Kidney glomerular epithelial cell (primary cell): ENCODE data around the gene GPR146.
A peak's percentile ranks its signal among the peaks of the same experiment; 100 is the strongest.
"Not testable (repeated sequence)": the region's sequence is repeated elsewhere in the genome, so short reads cannot be mapped to it uniquely, and the experiment has no call there.

Source experiments
- DNase-seq: peaks from one replicate; lab custom pipeline; 2025; lab: John Stamatoyannopoulos, UW

Gene GPR146

DNA sequence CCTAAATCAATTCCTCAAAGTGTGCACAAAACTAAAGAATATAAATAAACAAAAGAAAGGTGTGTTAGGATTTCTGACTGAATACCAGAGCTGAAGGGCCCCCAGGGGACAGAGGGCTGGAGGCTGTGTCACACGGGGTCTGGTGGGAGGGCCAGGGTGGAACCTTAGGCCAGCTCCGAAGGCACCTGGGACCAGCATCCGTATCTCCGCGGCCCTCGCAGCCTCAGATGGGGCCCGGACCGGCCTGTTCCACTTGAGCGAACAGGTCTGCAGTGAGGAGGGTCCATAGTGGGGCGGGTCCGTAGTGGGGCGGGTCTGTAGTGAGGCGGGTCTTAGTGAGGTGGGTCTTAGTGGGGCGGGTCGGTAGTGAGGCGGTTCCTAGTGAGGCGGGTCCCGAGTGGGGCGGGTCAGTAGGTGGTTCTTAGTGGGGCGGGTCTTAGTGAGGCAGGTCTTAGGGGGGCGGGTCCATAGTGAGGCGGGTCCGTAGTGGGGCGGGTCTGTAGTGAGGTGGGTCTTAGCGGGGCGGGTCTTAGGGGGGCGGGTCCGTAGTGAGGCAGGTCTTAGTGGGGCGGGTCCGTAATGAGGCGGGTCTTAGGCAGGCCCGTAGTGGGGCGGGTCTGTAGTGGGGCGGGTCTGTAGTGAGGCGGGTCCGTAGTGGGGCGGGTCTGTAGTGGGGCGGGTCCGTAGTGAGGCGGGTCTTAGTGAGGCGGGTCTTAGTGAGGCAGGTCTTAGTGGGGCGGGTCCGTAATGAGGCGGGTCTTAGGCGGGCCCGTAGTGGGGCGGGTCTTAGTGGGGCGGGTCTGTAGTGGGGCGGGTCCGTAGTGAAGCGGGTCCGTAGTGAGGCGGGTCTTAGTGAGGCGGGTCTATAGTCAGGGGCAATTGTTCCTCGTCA, 15.1 kb downstream of the GPR146 start:
- DNase-seq, result no peak

DNA sequence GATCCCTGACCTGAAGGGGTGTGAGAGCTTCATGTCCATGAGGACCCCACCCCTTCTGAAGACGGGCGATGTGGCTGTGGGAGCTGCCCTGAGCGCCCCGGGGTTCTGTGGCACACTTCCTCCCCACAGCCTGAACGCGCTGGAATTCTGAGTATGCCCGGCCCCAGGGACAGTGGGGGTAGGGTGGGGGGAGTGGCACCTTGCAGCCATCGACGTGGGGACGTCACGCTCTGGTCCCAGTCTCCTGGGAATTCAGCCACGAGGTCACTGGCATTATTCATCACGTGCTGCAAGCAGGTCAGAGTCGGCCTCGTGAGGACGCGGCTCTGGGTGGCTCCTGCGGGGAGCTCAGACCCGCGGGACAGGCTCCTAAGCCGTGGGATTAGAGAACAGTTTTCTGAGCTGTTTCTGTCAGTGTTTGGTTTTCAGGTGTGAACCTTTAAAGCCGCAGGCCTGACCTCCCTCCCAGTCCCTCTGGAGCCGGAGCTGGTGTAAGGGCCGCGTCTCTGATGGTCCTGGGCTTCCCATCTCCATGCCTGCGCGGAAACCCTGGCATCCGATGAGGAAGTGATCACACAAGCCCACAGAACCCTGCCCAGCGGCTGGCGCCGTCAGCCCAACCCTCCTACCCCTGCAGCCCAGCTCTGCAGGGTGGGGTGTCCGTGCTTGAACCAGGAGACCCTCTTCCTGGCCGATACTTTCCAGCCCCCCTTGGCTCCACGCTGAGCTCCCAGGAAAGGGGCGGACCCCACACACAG, 16.1 kb downstream of the GPR146 start:
- no peak for DNase-seq

DNA sequence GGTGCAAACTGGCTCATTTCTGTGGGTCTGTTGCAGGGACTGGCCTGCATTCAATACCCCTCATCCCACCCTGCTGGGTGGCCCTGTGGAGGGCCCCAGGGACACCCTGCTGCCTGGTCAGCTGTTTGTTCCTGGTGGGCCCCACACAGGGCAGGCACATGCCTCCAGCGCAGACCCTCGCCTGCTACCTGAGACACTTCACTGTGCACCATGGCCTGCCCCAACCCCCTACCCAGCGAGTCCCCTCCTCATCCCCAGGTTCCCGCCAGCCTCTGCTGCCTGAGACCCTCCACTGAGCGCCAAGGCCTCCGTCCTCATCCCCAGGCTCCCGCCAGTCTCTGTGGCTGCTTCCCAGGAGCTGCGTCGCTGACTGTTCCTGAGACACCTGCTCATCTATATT, 16.8 kb downstream of the GPR146 start:
- DNase-seq, result no peak

DNA sequence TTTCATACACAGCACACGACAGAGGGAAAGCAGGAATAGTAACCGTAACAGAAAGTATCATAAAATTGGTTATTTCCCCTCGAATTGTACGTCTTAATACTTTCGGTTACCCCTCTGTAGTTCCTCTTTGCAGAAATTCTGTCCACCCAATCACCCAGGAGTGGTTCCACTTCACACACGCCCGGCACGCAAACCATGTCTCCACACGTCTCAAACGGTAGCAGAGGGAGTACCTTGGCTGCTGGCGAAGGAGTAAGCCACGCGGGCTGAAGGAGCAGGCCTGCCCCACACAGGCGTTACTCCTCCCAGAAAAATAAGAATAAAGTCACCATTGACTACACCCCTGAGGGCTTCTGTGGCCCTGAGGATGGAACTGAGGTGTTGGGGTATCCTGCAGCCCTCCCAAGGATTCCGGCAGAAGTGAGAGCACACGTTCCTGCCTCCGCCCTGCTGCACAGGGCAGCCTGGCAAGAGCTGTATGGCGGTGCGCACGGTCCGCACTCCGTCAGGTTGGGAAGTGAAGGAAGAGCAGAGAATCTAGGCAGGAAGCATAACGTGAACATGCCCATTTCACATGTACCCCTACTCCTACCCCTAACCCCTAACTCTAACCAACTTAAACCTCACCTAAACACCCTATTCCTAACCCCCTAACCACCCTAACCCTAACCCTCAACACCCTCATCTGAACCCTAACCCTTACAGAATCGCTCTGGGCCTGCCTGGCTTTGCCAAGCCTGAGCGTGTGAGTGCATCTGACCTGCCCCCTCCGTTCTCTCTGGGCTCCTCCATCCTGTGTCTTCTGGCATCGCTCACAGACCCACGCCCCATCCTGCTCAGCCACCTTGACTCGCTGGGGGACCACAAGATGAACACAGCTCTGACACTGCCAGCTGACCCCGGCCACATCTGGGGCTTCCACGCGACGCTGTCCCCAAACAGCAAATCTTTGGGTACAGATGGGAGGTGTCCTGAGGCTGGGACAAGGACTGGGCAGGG, 18.2 kb downstream of the GPR146 start:
- no peak for DNase-seq

DNA sequence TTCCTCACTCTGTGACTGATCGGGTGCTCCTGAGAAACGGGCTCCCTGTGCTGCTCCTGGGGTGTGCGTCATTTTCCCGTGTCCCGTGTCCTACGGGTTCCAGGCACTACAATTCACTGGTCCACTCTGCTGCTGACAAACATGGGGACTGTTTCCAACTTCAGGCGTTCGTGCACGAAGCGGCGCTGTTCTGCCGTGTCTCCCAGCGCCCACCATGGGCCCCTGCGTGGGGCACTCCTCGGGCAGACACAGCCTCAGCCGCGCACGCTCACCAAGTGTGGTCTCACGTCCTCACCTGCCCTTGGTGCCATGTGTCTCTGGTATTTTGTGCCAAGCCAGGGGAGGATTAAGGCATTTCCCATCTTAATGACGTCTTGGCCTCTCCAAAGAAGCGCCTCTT, 19.0 kb downstream of the GPR146 start:
- DNase-seq, result no peak

DNA sequence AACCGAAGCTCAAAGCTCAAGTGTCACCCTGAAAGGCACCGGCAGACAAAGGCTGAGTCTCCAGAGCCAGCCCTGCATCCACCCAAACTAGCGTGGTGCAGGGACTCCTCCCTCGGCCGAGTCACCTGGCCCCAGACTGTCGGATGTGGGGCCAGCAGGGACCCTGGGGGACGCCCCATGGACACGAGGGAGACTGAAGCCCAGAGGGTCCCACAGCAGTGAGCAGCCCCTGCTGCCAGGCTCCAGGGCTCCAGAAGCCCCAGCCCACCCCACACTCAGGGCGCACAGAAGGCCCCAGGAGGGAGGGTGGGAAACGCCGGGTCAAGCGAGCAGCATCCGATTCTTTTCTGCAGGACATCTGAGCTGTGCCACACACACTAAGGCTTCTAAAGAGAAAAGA, 20.2 kb downstream of the GPR146 start:
- DNase-seq, result no peak

DNA sequence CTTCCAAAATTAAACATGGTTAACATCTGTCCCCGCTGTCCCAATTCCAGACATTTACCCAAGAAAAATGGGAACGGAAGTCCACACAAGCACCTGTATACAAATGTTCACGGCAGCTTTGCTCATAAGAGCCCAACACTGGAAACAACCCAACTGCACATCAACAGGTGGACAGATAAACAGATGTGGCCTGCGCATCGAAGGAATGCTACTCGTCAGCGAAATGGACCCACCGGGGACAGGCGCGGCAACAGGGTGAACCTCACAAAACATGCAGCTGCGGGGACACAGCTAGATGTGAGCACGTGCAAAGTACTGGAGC, 20.9 kb downstream of the GPR146 start:
- no peak for DNase-seq

DNA sequence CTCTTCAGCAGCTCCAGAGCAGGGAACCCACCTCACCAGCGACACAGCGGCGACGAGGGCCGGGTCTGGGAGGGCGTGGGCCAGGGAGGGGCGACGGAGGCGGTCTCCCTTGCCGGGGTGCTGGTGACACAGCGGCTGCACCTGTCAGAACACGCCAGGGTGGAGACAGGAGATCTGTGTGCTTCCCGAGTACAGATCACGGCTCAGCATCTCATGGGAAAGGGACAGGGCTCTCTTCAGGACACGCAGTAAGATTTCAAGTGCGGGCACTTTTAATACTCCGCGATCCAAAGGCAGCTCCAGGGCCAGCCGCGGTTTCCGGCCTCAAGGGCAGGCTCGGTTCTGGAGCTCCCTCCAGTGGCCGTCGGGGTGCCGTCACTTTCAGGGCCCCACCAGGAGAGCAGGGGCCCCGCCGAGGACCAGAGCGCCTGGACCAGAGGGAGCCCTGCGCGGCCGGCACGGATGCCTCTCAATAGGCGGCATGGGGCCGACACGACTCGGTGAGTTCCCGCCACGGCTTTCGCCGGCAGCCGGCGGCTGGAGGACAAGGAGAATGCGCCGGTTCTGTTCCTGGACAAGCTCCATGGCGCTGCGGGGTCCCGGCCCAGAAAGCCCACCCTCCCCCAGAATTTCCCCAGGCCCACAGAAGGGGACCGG, 21.4 kb downstream of the GPR146 start:
- DNase-seq, result peak; percentile 39

DNA sequence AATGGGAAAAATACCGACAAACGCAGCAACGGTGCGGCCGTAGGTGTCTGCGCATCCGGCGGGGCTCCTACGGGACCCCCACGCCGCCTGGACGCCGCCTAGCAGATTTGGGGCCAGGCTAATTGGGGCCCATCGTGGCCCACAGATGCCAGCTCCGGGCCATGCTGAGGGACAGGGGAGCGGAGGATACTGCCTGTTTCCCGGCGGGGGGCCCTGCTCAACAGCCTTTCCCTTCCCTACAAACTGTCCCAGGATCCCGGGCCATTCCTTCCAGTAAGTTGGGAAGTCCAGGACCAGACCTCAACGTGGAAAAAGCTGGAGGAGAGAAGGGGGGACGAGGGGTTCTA, 21.9 kb downstream of the GPR146 start:
- no peak for DNase-seq

DNA sequence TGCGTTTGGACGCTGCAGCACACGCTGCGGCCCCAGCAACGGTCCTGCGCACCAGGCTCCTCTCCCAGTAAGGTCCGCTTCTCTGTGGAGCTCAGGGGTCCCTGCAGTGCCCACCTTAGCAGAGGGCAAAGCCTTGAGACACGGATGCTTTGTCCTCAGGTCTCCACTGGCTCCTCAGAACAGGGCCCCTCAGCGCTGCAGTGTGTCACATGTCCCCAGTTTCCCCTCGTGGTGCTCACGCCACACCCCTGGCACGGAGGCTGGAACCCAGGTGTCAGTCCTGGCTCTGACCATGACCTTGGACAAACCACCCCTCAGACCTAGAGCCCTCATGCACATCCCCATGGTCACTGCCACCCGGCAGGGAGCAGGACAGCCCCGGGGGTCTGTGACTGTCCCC, 23.7 kb downstream of the GPR146 start:
- DNase-seq, result no peak

DNA sequence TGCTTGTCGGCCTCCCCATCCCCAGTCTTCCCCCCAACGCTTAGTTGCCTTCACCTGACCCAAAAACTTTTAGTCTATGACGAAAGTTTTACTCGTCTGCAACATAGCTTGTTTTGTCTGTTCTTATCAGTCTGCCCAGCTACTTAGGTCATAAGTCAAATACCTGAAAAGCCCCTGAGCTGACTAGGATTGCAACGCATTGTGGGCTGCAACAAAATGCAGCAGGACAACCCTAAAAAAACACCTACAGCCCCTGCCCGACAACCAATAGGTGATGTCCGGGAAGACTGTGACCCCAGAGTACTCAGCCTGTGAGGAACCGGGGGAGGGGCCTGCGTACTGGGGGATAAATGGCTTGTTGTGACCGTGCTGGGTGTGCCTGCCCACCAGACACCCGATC, 24.3 kb downstream of the GPR146 start:
- no peak for DNase-seq

DNA sequence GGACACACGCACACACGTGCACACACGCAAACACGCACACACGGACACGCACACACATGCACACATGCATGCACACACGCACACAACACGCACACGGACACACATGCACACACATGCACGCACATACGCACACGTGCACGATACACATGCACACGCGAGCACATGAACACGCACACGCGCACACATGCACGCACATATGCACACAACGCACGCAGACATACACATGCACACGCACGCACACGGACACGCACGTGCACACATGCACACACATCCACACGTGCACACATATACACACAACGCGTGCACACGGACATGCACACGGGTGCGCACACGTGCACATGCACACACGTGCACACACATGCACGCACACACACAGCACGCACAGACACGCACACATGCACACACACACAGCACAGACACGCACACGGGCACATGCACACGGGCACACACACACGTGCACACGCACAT, 26.2 kb downstream of the GPR146 start:
- no peak for DNase-seq

DNA sequence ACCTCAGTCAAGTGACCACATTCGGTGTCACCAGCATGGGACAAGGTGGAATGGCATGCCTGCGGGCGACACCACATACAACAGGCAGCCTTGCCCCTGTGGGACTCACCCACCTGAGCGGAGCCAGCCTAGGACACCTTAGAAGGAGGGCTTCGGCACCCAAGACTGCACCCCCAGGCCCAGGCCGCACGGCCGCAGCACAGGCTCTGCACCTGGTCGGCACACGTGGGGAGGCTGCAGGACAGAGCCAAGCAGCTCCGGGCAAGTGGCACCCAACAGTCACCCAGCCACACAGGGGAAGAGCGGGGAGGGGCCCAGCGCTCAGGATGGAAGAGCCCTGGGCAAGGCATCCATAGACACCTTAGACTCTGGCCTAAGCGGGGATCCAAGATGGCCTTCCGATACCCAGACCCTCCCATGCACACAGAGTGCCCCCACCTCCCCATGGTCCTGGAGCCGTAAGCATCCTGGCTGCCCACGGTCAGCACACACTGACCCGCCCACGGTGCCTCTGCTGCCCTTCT, 27.4 kb downstream of the GPR146 start:
- no peak for DNase-seq

DNA sequence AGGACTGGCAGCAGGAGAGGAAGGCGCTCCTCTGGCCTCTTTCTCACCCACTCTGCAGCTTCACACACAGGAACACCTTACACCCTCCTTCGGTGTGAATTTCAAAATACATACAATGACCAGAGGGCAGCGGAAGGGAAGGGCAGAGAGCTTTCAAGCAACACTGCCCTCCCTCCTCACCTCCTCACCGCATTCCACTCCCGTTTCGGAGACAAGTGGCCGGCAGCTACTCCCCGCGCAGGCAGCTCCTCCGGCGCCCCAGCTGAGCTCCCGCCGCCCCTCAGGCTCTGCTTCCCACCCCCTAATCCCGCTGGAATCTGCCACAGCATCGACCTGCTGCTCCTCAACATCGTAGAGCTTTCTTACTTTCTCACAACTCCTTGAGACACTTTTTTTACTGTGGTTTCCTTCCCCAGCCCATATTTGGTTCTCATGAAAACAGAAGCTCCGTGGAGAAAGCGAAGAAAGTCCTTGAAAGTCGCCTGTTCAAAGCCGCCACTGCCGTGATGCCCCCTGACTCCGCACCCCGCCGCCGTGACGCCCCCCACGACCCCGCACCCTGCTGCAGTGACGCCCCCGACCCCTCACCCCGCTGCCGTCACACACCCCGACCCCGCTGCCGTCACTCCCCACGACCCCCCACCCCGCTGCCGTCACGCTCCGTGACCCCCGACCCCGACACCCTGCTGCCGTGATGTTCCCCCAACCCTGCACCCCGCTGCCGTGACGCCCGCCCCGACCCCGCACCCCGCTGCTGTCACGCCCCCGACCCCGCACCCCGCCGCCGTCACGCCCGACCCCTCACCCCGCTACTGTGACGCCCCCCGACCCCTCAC, 29.0 kb downstream of the GPR146 start:
- no peak for DNase-seq

DNA sequence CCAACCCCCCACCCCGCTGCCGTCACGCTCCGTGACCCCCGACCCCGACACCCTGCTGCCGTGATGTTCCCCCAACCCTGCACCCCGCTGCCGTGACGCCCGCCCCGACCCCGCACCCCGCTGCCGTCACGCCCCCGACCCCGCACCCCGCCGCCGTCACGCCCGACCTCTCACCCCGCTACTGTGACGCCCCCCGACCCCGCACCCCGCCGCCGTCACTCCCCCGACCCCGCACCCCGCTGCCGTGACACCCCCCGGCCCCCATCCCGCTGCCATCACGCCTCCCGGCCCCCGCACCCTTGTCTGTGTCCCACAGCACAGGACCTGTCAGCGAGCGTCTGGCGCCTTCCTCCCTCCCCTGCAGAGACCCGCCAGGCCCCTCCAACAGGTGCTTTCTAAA, 29.7 kb downstream of the GPR146 start:
- not testable (repeated sequence) for DNase-seq

DNA sequence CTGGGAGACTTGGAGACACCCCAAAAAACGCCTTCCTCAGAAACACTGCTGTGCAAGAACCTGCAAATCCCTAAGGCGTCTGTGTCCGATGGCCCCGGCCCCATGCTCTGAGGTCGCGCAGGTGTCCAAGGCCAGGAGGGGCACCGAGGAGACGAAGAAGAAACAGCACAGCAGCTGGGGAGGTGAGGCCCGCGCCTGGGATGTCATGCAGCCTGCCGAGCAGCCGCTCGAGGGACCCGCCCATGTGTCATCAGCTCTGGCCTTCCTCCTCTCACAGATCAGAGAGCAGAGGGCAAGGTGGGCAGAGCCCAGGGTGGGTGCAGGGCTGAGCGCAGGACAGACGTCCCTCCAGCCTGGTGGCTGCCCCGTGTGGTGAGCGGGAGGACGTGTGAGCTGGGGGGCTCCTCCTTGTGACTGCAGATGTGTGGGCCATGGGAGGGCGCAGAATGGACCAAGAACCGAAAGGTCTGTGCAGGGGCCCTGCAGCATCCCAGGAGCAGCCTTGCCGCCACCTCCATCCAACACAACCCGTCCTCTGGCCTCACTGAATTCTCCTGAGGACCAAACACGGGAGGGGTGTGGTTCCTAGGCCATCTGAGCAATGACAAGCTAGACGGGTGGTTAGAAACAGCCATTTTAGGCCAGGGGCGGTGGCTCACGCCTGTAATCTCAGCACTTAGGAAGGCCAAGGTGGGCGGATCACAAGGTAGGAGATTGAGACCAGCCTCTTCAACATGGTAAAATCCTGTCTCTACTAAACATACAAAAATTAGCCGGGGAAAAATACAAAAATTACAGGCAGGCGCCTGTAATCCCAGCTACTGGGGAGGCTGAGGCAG, 30.5 kb downstream of the GPR146 start:
- no peak for DNase-seq

DNA sequence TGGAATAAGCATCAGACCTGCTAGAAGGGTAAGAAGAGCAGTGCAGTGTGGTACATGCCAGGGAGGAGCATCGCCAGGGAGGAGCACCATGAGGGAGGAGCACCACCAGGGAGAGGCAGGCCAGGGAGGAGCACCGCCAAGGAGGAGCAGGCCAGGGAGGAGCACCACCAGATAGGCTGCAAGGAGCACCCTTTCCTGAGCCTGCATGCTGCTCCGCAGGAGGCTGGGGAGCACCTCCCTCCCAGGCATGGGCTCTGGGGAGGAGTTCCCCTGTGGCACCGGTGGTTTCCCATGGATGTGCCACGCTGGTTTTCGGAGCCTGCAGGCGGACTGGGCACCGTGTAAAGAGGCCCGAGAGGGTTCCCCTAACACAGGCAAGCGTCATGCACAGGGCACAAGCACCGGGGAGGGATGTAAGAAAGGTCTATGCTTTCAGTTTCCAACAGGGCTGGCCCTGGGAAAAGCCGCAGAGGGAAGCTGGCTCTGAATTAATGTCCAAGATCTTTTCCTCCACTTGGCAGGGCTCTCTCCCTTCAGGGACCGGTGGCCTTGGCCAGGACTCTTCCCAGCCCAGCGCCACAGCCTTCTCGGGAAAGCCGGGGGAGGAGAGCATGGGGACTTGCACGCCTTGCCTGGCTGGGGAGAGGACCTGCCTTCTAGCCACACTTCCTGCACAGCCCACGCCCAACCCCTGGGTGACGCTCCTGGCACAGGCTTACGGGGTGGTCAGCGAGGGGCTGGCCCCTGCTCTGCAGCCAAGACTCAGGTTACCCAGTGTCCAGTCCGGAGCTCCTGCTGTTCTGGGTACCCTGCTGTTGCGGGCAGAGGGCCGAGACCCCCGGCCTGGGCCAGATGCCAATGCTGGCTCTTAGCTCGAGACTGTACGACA, 32.1 kb downstream of the GPR146 start:
- DNase-seq, result no peak

DNA sequence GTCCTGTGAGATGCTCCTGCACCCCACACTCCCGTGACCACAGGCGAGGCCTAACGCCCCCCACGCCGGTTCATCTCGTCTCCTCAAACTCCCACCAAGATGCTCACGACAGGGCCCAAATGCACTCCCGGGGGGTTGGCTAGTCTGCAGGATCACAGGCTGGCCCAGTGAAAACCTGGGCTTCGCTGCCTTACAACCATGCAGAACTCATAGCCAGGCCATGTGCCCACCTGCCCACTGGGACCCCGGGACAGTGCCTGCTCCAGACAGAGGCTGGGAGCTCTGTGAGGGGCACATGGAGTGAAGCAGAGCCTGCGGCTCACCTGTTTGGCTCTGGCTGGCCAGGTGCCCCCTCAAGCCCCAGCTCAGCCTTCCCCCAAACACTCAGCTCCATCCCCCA, 34.2 kb downstream of the GPR146 start:
- DNase-seq, result no peak

DNA sequence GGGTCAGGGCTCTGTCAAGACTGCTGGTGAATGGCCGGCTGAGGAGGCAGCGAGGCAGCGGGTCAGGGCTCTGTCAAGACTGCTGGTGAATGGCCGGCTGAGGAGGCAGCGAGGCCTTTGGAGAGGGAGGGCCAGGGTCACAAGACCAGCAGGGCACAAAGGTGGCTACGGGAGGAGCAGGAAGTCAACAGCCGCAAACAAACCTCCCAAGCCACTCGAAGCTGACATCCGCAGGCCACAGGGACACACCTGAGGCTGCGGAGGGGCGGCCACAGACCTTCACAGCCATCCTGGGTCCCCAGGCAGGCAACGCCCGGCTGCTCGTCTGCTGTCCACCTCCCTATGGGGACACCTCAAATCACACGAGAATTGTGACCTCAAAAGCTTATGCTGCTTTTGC, 34.6 kb downstream of the GPR146 start:
- DNase-seq, result no peak
